H1 (cell line): ENCODE results near the gene ASTL. TPM values are rescaled to one million over a fixed set of nuclear protein-coding genes. Genes with fewer than 3 reads are reported as not detected.

Experiments
- EZH2 ChIP-seq: fragments of 200-600 bp; sonication (generic); IDR thresholded peaks from 2 replicates; pipeline ENCODE4 v1.7.1; 2012; ENCODE audit warnings: low read depth, mild to moderate bottlenecking, moderate library complexity, low read length, inconsistent platforms; ENCODE audit not compliant: severe bottlenecking
- JUN ChIP-seq: IDR thresholded peaks from 2 replicates; pipeline ENCODE4 v1.6.1; 2011; ENCODE audit warnings: low read depth, mild to moderate bottlenecking, improper control_type of control experiment, low read length
- KDM4A ChIP-seq: IDR thresholded peaks from one replicate; pipeline ENCODE4 v1.7.1; 2012; ENCODE audit warnings: low read depth, mild to moderate bottlenecking, moderate library complexity, low read length, inconsistent platforms; ENCODE audit not compliant: severe bottlenecking
- NRF1 ChIP-seq: IDR thresholded peaks from 2 replicates; pipeline ENCODE4 v1.6.1; 2011; ENCODE audit warnings: mild to moderate bottlenecking, low read depth, low read length, improper control_type of control experiment
- polyA plus RNA-seq, 7 experiments: library from polyadenylated mRNA; depleted of rRNA in 3 of 7; stranded (reverse) in 5 of 7; unstranded in 2 of 7; fragments of >200 nt in 5 of 7; fragments of 200-250 nt in 2 of 7; gene quantifications; 1 replicate in 5 of 7; 2 replicates in 1 of 7; 4 replicates in 1 of 7; pipeline versions ENCODE4 v1.2.1 to v1.2.3, GENCODE V29; 2011 to 2013; ENCODE audit warnings: missing spikeins in 2 of 7, mixed read lengths in 2 of 7
- total RNA-seq: library from RNA; stranded (reverse); fragmentation: NEBNext Ultra II Directional; extraction: Animal tissue kit (Norgen Biotek cat#: 25700); gene quantifications from 2 replicates; pipeline ENCODE4 v1.2.1, GENCODE V29; 2021

Gene ASTL
- total and polyA plus RNA-seq, 2 of the 8 experiments (the other 6 are each of a cell fraction or from before 2014, with no cell fraction given) = 0.60 to 1.4 TPM

DNA sequence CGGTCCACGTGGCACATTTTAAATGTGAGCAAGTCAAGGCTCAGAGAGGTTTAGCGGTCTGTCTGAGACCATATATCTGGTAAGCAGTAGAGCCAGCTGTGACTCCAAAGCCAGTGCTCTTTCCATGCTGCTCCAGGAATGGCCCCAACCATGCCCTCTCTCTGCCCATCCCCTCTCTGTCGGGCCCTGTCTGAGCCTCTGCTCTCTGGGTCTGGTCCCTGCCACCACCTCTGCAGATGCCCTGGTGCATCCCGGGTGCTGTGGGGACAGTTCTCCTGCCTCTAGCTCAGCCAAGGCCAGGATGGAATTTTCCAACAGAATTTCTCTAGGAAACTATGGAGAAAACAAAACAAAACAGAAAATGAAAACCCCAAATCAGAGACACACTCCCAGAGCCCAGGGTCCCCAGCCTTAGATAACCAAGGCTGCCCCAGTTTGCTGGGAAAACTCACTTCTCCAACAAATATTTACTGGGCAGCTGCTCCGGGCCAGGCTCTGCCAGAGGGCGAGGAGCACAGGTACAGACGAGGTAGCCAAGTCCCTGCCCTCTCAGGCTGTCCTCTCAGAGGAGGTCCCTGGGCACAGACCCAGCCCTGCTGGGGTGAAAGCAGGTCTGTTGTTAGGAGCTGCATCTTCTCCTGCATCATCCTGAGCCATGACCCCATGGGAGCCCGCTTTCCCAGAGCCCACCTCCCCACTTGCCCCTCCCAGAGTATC, 31.2 kb downstream of the ASTL start (continued):
- TF ChIP-seq JUN = no peak
- TF ChIP-seq KDM4A = no peak
- TF ChIP-seq EZH2 = no peak
- TF ChIP-seq NRF1 = no peak
